ENCODE measurements around the gene CNGB1.
"Not testable (repeated sequence)": the region's sequence is repeated elsewhere in the genome, so short reads cannot be mapped to it uniquely, and the experiment has no call there.

The CNGB1 gene

DNA sequence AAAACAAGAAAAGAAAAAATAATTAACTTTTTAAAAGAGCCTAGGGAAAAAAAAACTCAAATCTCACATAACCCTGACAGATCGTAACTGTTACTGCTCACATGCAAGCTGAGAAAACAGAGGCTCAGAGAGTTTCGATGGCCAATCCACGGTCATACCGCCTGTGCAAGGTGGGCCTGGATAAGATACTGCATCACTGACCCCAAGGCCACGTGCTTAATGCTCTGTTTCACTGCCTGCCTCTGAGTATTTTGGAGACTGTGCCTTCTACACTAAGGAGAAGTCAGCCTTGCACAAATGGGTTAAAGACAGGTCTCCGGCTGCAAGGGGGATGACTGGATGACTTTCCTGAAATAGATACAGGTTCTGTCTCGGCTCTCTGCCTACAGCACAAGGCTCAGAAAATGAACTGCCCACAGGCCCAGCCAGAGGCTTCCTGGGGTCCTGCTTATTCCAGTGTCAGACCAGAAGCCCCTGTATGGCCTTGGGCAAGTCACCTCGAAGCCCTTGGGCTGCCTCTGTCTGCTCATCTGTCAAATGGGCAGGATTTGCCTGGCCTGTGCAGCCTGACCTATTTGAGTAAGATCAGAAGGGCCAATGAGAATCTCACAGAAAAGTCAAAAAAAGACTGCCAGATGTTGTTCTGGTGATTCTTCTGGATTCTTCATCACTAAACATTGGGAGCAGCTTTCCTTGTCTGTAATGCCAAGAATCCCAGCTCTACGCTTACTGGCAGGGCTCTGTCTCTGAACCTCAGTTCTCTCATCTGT is 25.8 kb downstream of the CNGB1 start:
- no peaks in the 10 kb centered on the region for H3K79me2 ChIP-seq (ENCODE audit: control insufficient read depth, insufficient read depth, low read length, unreplicated experiment)
- no peaks in the 10 kb centered on the region for H3K36me3 ChIP-seq (ENCODE audit: insufficient read depth, low read length)
- H3K27me3 ChIP-seq (ENCODE audit: insufficient read depth, low read length) = no peaks in the 10 kb centered on the region
- H3K4me1 ChIP-seq (ENCODE audit: control insufficient read depth, insufficient read depth, low read length, unreplicated experiment) = peaks cover 14% of the 10 kb centered on the region
- H2AFZ ChIP-seq (ENCODE audit: low read length, unreplicated experiment) = no peak overlapping the region
- H3K4me3 ChIP-seq (ENCODE audit: low read depth, low read length) = no peak overlapping the region
- H3K27ac ChIP-seq (ENCODE audit: low read depth, low read length) = no peak overlapping the region

DNA sequence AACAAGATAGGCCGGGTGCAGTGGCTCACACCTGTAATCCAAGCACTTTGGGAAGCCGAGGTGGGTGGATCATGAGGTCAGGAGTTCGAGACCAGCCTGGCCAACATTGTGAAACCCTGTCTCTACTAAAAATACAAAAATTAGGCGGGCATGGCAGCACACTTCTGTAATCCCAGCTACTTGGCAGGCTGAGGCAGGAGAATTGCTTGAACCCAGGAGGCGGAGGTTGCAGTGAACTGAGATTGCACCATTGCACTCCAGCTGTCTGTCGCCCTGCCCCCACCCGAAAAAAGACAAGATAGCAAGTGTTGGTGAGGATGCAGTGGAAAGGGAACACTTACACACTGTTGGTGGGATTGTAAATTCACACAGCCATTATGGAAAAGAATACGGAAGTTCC is 27.5 kb downstream of the CNGB1 start:
- H3K27me3 ChIP-seq (ENCODE audit: insufficient read depth, low read length); H3K36me3 ChIP-seq (ENCODE audit: insufficient read depth, low read length); H3K27ac ChIP-seq (ENCODE audit: low read depth, low read length); H2AFZ ChIP-seq (ENCODE audit: low read length, unreplicated experiment); H3K79me2 ChIP-seq (ENCODE audit: control insufficient read depth, insufficient read depth, low read length, unreplicated experiment); H3K4me3 ChIP-seq (ENCODE audit: low read depth, low read length): not testable (repeated sequence)
- peaks cover 31% of the 10 kb centered on the region for H3K4me1 ChIP-seq (ENCODE audit: control insufficient read depth, insufficient read depth, low read length, unreplicated experiment)

DNA sequence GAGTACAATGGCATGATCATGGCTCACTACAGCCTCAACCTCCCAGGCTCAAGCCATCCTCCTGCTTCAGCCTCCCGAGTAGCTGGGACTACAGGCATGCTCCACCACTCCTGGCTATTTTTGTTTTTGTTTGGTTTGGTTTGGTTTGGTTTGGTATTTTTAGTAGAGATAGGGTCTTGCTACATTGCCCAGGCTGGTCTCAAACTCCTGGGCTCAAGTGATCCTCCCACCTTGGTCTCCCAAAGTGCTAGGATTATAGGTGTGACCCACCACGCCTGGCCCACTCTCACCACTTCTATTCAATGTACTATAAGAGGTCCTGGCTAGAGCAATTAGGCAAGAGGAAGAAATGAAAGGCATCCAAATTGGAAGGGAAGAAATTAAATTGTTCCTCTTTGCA is 29.0 kb downstream of the CNGB1 start:
- H3K4me3 ChIP-seq (ENCODE audit: low read depth, low read length); H3K27ac ChIP-seq (ENCODE audit: low read depth, low read length); H3K27me3 ChIP-seq (ENCODE audit: insufficient read depth, low read length); H3K79me2 ChIP-seq (ENCODE audit: control insufficient read depth, insufficient read depth, low read length, unreplicated experiment); H2AFZ ChIP-seq (ENCODE audit: low read length, unreplicated experiment); H3K36me3 ChIP-seq (ENCODE audit: insufficient read depth, low read length): not testable (repeated sequence)
- H3K4me1 ChIP-seq (ENCODE audit: control insufficient read depth, insufficient read depth, low read length, unreplicated experiment) = peaks cover 32% of the 10 kb centered on the region

DNA sequence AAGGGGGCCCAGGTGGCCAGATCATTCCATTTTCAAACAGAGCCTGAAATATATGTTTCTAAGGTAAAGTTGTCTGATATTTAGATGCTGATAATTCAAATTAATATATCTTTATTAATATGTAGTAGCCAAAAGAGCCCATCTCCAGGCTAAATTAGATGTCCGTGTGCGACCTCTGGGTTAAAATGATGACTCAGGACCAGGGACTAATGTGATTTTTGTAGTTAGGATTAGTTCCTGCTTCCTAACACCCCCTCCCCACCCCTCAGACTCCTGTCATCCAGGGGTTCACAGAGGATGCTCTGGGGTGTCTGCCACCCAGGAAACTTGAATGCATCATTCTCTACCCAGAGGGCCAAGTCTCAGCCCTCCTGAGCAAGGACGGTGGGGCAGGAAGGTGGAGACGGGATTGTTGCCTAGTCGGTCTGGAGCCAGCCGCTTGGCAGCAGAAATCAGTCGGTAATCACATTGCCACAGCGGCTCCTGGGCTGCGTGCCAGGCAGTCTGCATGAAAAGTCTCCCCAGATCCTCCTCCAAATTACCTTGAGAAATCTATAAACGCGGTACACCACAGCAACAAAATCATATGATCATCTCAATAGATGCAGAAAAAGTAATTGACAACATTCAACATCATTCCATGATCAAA is 29.8 kb downstream of the CNGB1 start:
- no peaks in the 10 kb centered on the region for H3K27me3 ChIP-seq (ENCODE audit: insufficient read depth, low read length)
- H2AFZ ChIP-seq (ENCODE audit: low read length, unreplicated experiment) = no peak overlapping the region
- H3K79me2 ChIP-seq (ENCODE audit: control insufficient read depth, insufficient read depth, low read length, unreplicated experiment) = no peaks in the 10 kb centered on the region

GRCh38 chr16:57940382-57940966 is 30.5 kb downstream of the CNGB1 start:
- no peak overlapping the region for H2AFZ ChIP-seq (ENCODE audit: low read length, unreplicated experiment)
- H3K4me3 ChIP-seq (ENCODE audit: low read depth, low read length) = no peak overlapping the region
- H3K4me1 ChIP-seq (ENCODE audit: control insufficient read depth, insufficient read depth, low read length, unreplicated experiment) = peaks cover 32% of the 10 kb centered on the region
- no peak overlapping the region for H3K27ac ChIP-seq (ENCODE audit: low read depth, low read length)
- no peaks in the 10 kb centered on the region for H3K36me3 ChIP-seq (ENCODE audit: insufficient read depth, low read length)
- H3K79me2 ChIP-seq (ENCODE audit: control insufficient read depth, insufficient read depth, low read length, unreplicated experiment) = no peaks in the 10 kb centered on the region
- H3K27me3 ChIP-seq (ENCODE audit: insufficient read depth, low read length) = no peaks in the 10 kb centered on the region

More for the DNA sequence above, 29.8 kb downstream of the CNGB1 start:
- H3K4me3 ChIP-seq (ENCODE audit: low read depth, low read length) = no peak overlapping the region
- H3K36me3 ChIP-seq (ENCODE audit: insufficient read depth, low read length) = no peaks in the 10 kb centered on the region
- no peak overlapping the region for H3K27ac ChIP-seq (ENCODE audit: low read depth, low read length)
- H3K4me1 ChIP-seq (ENCODE audit: control insufficient read depth, insufficient read depth, low read length, unreplicated experiment) = peaks cover 32% of the 10 kb centered on the region

- H3K27ac ChIP-seq (ENCODE audit: low read depth, low read length) = no peak overlapping the region
- no peak overlapping the region for H3K4me3 ChIP-seq (ENCODE audit: low read depth, low read length)
- no peak overlapping the region for H2AFZ ChIP-seq (ENCODE audit: low read length, unreplicated experiment)
- no peaks in the 10 kb centered on the region for H3K36me3 ChIP-seq (ENCODE audit: insufficient read depth, low read length)
- no peaks in the 10 kb centered on the region for H3K27me3 ChIP-seq (ENCODE audit: insufficient read depth, low read length)
- peaks cover 32% of the 10 kb centered on the region for H3K4me1 ChIP-seq (ENCODE audit: control insufficient read depth, insufficient read depth, low read length, unreplicated experiment)
- no peaks in the 10 kb centered on the region for H3K79me2 ChIP-seq (ENCODE audit: control insufficient read depth, insufficient read depth, low read length, unreplicated experiment)
Measured at GRCh38 chr16:57939872-57940224, 31.1 kb downstream of the CNGB1 start.

GRCh38 chr16:57938936-57939871 is 31.7 kb downstream of the CNGB1 start:
- no peak overlapping the region for H2AFZ ChIP-seq (ENCODE audit: low read length, unreplicated experiment)
- H3K4me1 ChIP-seq (ENCODE audit: control insufficient read depth, insufficient read depth, low read length, unreplicated experiment) = peaks cover 32% of the 10 kb centered on the region
- 0 out of 2 replicates have a peak overlapping the region, but pooled peaks have one; percentile 8 for H3K4me3 ChIP-seq (ENCODE audit: low read depth, low read length)
- H3K79me2 ChIP-seq (ENCODE audit: control insufficient read depth, insufficient read depth, low read length, unreplicated experiment) = no peaks in the 10 kb centered on the region
- H3K27ac ChIP-seq (ENCODE audit: low read depth, low read length) = peak overlapping the region; percentile 21
- H3K27me3 ChIP-seq (ENCODE audit: insufficient read depth, low read length) = no peaks in the 10 kb centered on the region
- H3K36me3 ChIP-seq (ENCODE audit: insufficient read depth, low read length) = no peaks in the 10 kb centered on the region

- Histone ChIP-seq H3K27ac (ENCODE audit: low read depth, low read length) (peak overlapping the region; percentile 21), H2AFZ (ENCODE audit: low read length, unreplicated experiment) (no peak overlapping the region), H3K27me3 (ENCODE audit: insufficient read depth, low read length) (no peaks in the 10 kb centered on the region), H3K36me3 (ENCODE audit: insufficient read depth, low read length) (no peaks in the 10 kb centered on the region), H3K79me2 (ENCODE audit: control insufficient read depth, insufficient read depth, low read length, unreplicated experiment) (no peaks in the 10 kb centered on the region), H3K4me3 (ENCODE audit: low read depth, low read length) (no peak overlapping the region), H3K4me1 (ENCODE audit: control insufficient read depth, insufficient read depth, low read length, unreplicated experiment) (peaks cover 32% of the 10 kb centered on the region)
Measured at GRCh38 chr16:57938484-57938883, 32.4 kb downstream of the CNGB1 start.

- no peak overlapping the region for H3K27ac ChIP-seq (ENCODE audit: low read depth, low read length)
- H3K27me3 ChIP-seq (ENCODE audit: insufficient read depth, low read length) = no peaks in the 10 kb centered on the region
Measured at GRCh38 chr16:57937861-57938260, 33.1 kb downstream of the CNGB1 start.

DNA sequence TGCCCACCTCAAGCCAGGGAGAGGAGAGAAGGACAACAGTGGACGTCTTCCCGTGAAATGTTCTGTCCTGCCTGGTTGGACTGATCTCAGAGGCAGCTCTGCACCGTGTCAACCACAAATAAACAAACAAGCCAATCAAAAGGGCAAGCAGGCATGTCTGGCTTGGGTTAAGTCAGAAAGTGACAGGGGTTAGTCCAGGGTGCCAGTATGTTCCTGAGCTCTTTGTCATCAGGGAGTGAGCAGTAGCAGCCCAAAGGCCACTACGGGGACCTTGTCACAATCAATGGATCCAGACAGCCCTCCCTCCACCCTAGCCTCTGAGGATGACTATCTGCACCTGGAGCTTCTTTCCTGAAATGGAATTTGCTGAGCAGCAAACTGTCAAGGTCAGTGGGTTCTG is 35.0 kb downstream of the CNGB1 start:
- H3K4me1 ChIP-seq (ENCODE audit: control insufficient read depth, insufficient read depth, low read length, unreplicated experiment) = peaks cover 33% of the 10 kb centered on the region
- H2AFZ ChIP-seq (ENCODE audit: low read length, unreplicated experiment) = no peak overlapping the region

More at GRCh38 chr16:57937861-57938260, 33.1 kb downstream of the CNGB1 start:
- peaks cover 32% of the 10 kb centered on the region for H3K4me1 ChIP-seq (ENCODE audit: control insufficient read depth, insufficient read depth, low read length, unreplicated experiment)
- H3K79me2 ChIP-seq (ENCODE audit: control insufficient read depth, insufficient read depth, low read length, unreplicated experiment) = no peaks in the 10 kb centered on the region
- H3K4me3 ChIP-seq (ENCODE audit: low read depth, low read length) = no peak overlapping the region
- H3K36me3 ChIP-seq (ENCODE audit: insufficient read depth, low read length) = no peaks in the 10 kb centered on the region
- no peak overlapping the region for H2AFZ ChIP-seq (ENCODE audit: low read length, unreplicated experiment)

More for the DNA sequence above, 35.0 kb downstream of the CNGB1 start:
- no peak overlapping the region for H3K27ac ChIP-seq (ENCODE audit: low read depth, low read length)
- H3K36me3 ChIP-seq (ENCODE audit: insufficient read depth, low read length) = no peaks in the 10 kb centered on the region
- no peak overlapping the region for H3K4me3 ChIP-seq (ENCODE audit: low read depth, low read length)
- H3K27me3 ChIP-seq (ENCODE audit: insufficient read depth, low read length) = no peaks in the 10 kb centered on the region
- no peaks in the 10 kb centered on the region for H3K79me2 ChIP-seq (ENCODE audit: control insufficient read depth, insufficient read depth, low read length, unreplicated experiment)

All from ACC112 (cell line).